ENCODE measurements around the gene DCAF11.

The DCAF11 gene

GRCh38 chr14:24072881-24073877, 41.4 kb upstream of the DCAF11 start:
- Histone ChIP-seq H3K14ac (ENCODE audit: low read length in 2 of 2) (no peak overlapping the region), H2BK15ac (ENCODE audit: low read depth, poor library complexity, severe bottlenecking) (no peak overlapping the region), H3K4me3 (ENCODE audit: insufficient read depth in 1 of 2, low read depth in 1 of 2, low read length in 2 of 2) (no peak overlapping the region), H3K79me1 (replicated peaks; ENCODE audit: low read length, poor library complexity, severe bottlenecking) (no peaks in the 10 kb centered on the region), H3K4me2 (ENCODE audit: low read length, poor library complexity, severe bottlenecking) (no peak overlapping the region), H3K9me3 (ENCODE audit: control insufficient read depth, low read length) (no peaks in the 10 kb centered on the region), H3K23ac (ENCODE audit: low read length in 2 of 2) (no peak overlapping the region), H3K27ac (ENCODE audit: low read length, poor library complexity, severe bottlenecking) (no peak overlapping the region), H2BK5ac (ENCODE audit: low read depth, low read length, poor library complexity, severe bottlenecking) (no peak overlapping the region), H3K4me1 (ENCODE audit: control insufficient read depth, insufficient read depth, low read depth, low read length) (peaks cover 3% of the 10 kb centered on the region), H4K8ac (ENCODE audit: low read length) (no peak overlapping the region), H2BK120ac (ENCODE audit: low read depth, low read length) (no peak overlapping the region), H3K9ac (ENCODE audit: low read length) (no peak overlapping the region), H3K27me3 (ENCODE audit: control insufficient read depth in 1 of 2, insufficient read depth in 1 of 2, low read length in 2 of 2) (peaks cover 71 to 87% of the 10 kb centered on the region in 2 experiments), H2AK5ac (ENCODE audit: low read length, severe bottlenecking) (no peak overlapping the region), H3K36me3 (ENCODE audit: control insufficient read depth in 1 of 2, insufficient read depth in 2 of 2, low read depth in 1 of 2, low read length in 2 of 2) (no peaks in the 10 kb centered on the region), H4K91ac (ENCODE audit: low read length) (no peak overlapping the region), H2BK12ac (ENCODE audit: low read length in 2 of 2) (no peak overlapping the region), H2AFZ (ENCODE audit: low read depth, low read length) (no peak overlapping the region), H3K18ac (ENCODE audit: low read depth in 1 of 2, low read length in 2 of 2) (no peak overlapping the region), H3K4ac (ENCODE audit: low read depth in 1 of 2, low read length in 2 of 2) (no peak overlapping the region)
- 79% methylated on average over 24 of the region's 26 CpGs for WGBS
- DNase-seq = no peak

GRCh38 chr14:24074625-24075484, 39.7 kb upstream of the DCAF11 start:
- Histone ChIP-seq H3K18ac (ENCODE audit: low read depth in 1 of 2, low read length in 2 of 2) (no peak overlapping the region), H2BK15ac (ENCODE audit: low read depth, poor library complexity, severe bottlenecking) (no peak overlapping the region), H3K4ac (ENCODE audit: low read depth in 1 of 2, low read length in 2 of 2) (no peak overlapping the region), H3K9ac (ENCODE audit: low read length) (no peak overlapping the region), H3K23ac (ENCODE audit: low read length in 2 of 2) (no peak overlapping the region), H2BK5ac (ENCODE audit: low read depth, low read length, poor library complexity, severe bottlenecking) (no peak overlapping the region), H3K79me1 (replicated peaks; ENCODE audit: low read length, poor library complexity, severe bottlenecking) (no peaks in the 10 kb centered on the region), H2AK5ac (ENCODE audit: low read length, severe bottlenecking) (no peak overlapping the region), H3K27ac (ENCODE audit: low read length, poor library complexity, severe bottlenecking) (no peak overlapping the region), H4K91ac (ENCODE audit: low read length) (no peak overlapping the region), H3K27me3 (ENCODE audit: control insufficient read depth in 1 of 2, insufficient read depth in 1 of 2, low read length in 2 of 2) (peaks cover 73 to 89% of the 10 kb centered on the region in 2 experiments), H4K8ac (ENCODE audit: low read length) (no peak overlapping the region), H3K4me1 (ENCODE audit: control insufficient read depth, insufficient read depth, low read depth, low read length) (peaks cover 3% of the 10 kb centered on the region), H3K4me2 (ENCODE audit: low read length, poor library complexity, severe bottlenecking) (no peak overlapping the region), H3K4me3 (ENCODE audit: insufficient read depth in 1 of 2, low read depth in 1 of 2, low read length in 2 of 2) (no peak overlapping the region), H2BK120ac (ENCODE audit: low read depth, low read length) (no peak overlapping the region), H3K36me3 (ENCODE audit: control insufficient read depth in 1 of 2, insufficient read depth in 2 of 2, low read depth in 1 of 2, low read length in 2 of 2) (no peaks in the 10 kb centered on the region), H2BK12ac (ENCODE audit: low read length in 2 of 2) (no peak overlapping the region), H2AFZ (ENCODE audit: low read depth, low read length) (no peak overlapping the region), H3K9me3 (ENCODE audit: control insufficient read depth, low read length) (no peaks in the 10 kb centered on the region), H3K14ac (ENCODE audit: low read length in 2 of 2) (no peak overlapping the region)
- 76% methylated on average over 11 of the region's 11 CpGs for WGBS
- no peak for DNase-seq

GRCh38 chr14:24075485-24076301, 38.9 kb upstream of the DCAF11 start:
- no peak overlapping the region for H3K4me3 ChIP-seq (ENCODE audit: insufficient read depth in 1 of 2, low read depth in 1 of 2, low read length in 2 of 2)
- no peak overlapping the region for H2BK12ac ChIP-seq (ENCODE audit: low read length in 2 of 2)
- no peaks in the 10 kb centered on the region for H3K36me3 ChIP-seq (ENCODE audit: control insufficient read depth in 1 of 2, insufficient read depth in 2 of 2, low read depth in 1 of 2, low read length in 2 of 2)
- no peak overlapping the region for H3K4ac ChIP-seq (ENCODE audit: low read depth in 1 of 2, low read length in 2 of 2)
- no peak overlapping the region for H2AK5ac ChIP-seq (ENCODE audit: low read length, severe bottlenecking)
- no peak overlapping the region for H3K23ac ChIP-seq (ENCODE audit: low read length in 2 of 2)
- peaks cover 74 to 89% of the 10 kb centered on the region in 2 experiments for H3K27me3 ChIP-seq (ENCODE audit: control insufficient read depth in 1 of 2, insufficient read depth in 1 of 2, low read length in 2 of 2)
- no peak overlapping the region for H3K9ac ChIP-seq (ENCODE audit: low read length)
- H2BK15ac ChIP-seq (ENCODE audit: low read depth, poor library complexity, severe bottlenecking) = no peak overlapping the region
- 82% methylated on average over 11 of the region's 11 CpGs for WGBS
- H3K14ac ChIP-seq (ENCODE audit: low read length in 2 of 2) = no peak overlapping the region
- no peak overlapping the region for H2BK120ac ChIP-seq (ENCODE audit: low read depth, low read length)
- no peaks in the 10 kb centered on the region for H3K79me1 ChIP-seq (replicated peaks; ENCODE audit: low read length, poor library complexity, severe bottlenecking)
- no peak overlapping the region for H3K4me2 ChIP-seq (ENCODE audit: low read length, poor library complexity, severe bottlenecking)
- no peak overlapping the region for H3K27ac ChIP-seq (ENCODE audit: low read length, poor library complexity, severe bottlenecking)
- no peak overlapping the region for H2AFZ ChIP-seq (ENCODE audit: low read depth, low read length)
- H2BK5ac ChIP-seq (ENCODE audit: low read depth, low read length, poor library complexity, severe bottlenecking) = no peak overlapping the region
- DNase-seq = no peak
- no peak overlapping the region for H4K8ac ChIP-seq (ENCODE audit: low read length)
- no peaks in the 10 kb centered on the region for H3K9me3 ChIP-seq (ENCODE audit: control insufficient read depth, low read length)
- no peak overlapping the region for H4K91ac ChIP-seq (ENCODE audit: low read length)
- H3K18ac ChIP-seq (ENCODE audit: low read depth in 1 of 2, low read length in 2 of 2) = no peak overlapping the region
- H3K4me1 ChIP-seq (ENCODE audit: control insufficient read depth, insufficient read depth, low read depth, low read length) = peaks cover 3% of the 10 kb centered on the region

Measured in mesenchymal stem cell (in vitro differentiated cells and primary cell).